HUES64 (cell line): ENCODE results near the gene SERPINB8. TPM values are rescaled to one million over a fixed set of nuclear protein-coding genes. Genes with fewer than 3 reads are reported as not detected.
A peak's percentile ranks its signal among the peaks of the same experiment; 100 is the strongest.
"Not testable (repeated sequence)": the region's sequence is repeated elsewhere in the genome, so short reads cannot be mapped to it uniquely, and the experiment has no call there.

ENCODE experiments used
- H3K27ac ChIP-seq: 2 replicates; pipeline ENCODE4 v1.7.0; 2013; ENCODE audit warnings: low read depth, low read length, inconsistent platforms
- H3K27me3 ChIP-seq: 2 replicates; pipeline ENCODE4 v1.6.1; 2013; ENCODE audit warnings: mild to moderate bottlenecking, low read length; ENCODE audit not compliant: insufficient read depth
- H3K36me3 ChIP-seq: 2 replicates; pipeline ENCODE4 v1.6.1; 2013; ENCODE audit warnings: mild to moderate bottlenecking, low read length; ENCODE audit not compliant: insufficient read depth
- H3K4me1 ChIP-seq: 2 replicates; pipeline ENCODE4 v1.6.1; 2013; ENCODE audit warnings: mild to moderate bottlenecking, low read length, moderate library complexity; ENCODE audit not compliant: insufficient read depth
- H3K4me3 ChIP-seq: 2 replicates; pipeline ENCODE4 v1.5.1; 2013; ENCODE audit warnings: mild to moderate bottlenecking, low read length, moderate library complexity
- H3K9ac ChIP-seq: 2 replicates; pipeline ENCODE4 v1.6.1; 2013; ENCODE audit warnings: mild to moderate bottlenecking, low read depth, low read length
- H3K9me3 ChIP-seq: 2 replicates; pipeline ENCODE4 v1.6.1; 2013; ENCODE audit warnings: low read depth, low read length; ENCODE audit not compliant: insufficient read depth
- WGBS: fragments of 150-250, 120-280 bp; methylation state at CpG from one replicate; pipeline ENCODE4 v1.1.7; 2013; ENCODE audit warnings: missing lambda C conversion rate; 5-methylcytosine and 5-hydroxymethylcytosine counted together
- polyA plus RNA-seq, 2 experiments: library from polyadenylated mRNA; stranded (reverse); fragments of 50-300 nt; gene quantifications; one replicate each; pipeline ENCODE4 v1.2.3, GENCODE V29; 2013

Gene SERPINB8, protein sequence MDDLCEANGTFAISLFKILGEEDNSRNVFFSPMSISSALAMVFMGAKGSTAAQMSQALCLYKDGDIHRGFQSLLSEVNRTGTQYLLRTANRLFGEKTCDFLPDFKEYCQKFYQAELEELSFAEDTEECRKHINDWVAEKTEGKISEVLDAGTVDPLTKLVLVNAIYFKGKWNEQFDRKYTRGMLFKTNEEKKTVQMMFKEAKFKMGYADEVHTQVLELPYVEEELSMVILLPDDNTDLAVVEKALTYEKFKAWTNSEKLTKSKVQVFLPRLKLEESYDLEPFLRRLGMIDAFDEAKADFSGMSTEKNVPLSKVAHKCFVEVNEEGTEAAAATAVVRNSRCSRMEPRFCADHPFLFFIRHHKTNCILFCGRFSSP
- polyA plus RNA-seq (2013, experiment 1 of 2) = 1.5 TPM
- polyA plus RNA-seq (2013, experiment 2 of 2) = 1.1 TPM

DNA sequence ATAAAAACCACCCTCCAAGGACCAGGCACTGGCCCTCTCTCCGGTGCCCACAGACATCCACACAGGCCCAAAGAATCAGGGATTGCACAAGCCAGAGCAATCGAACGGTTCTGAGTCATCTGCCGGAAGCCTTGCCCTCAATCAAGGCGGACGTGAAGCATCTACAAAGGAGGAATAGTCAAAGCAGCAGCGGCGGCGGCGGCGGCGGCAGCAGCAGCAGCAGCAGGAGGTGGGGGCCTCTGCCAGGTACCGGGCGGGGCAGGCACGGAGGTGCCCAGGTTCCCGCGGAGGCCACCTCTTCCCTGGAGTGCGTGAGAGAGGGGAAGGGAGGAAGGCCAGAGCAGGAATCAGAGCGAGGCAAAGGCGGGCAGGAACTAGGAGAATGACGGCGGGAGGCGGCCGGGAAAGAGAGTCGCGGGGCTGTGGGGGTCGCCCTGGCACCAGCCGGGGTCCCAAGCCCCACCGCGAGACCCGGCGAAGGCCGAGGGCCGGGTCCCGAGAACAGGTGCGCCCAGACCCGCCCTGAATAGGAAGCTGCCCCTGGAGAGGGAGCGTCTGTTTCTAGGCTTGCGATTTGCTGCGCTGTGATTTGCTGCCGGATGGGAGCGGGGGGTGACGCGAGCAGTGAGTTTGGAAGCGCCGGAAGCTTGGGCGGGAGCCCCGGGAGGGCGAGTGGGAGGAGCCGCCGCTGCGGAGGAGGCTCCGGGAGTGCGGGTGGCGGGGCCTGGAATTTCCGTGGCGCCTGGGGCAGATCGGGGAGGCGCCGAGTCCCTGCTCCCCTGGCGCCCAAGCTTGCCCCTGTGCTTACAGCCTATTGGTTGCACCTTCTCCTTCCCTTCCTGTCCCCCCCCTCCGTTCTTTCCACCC lies at the start of gene SERPINB8:
Gene SERPINB8 (plus strand): TSS at position 140 of the 867 bp plus-strand sequence. CDS start 8,228 bp downstream, outside the sequence.
- peaks cover 61% of the 10 kb centered on the region for H3K27me3 ChIP-seq
- H3K9ac ChIP-seq = peak within 1 kb of the TSS; percentile 85
- under 1% methylated on average over 62 of the region's 62 CpGs for WGBS
- peaks cover 14% of the 10 kb centered on the region; the same call in 1 of the 2 replicates for H3K4me1 ChIP-seq
- H3K9me3 ChIP-seq = no peaks in the 10 kb centered on the region
- H3K36me3 ChIP-seq = no peaks in the 10 kb centered on the region
- H3K4me3 ChIP-seq = peak within 1 kb of the TSS; percentile 74
- peak within 1 kb of the TSS; percentile 90 for H3K27ac ChIP-seq

DNA sequence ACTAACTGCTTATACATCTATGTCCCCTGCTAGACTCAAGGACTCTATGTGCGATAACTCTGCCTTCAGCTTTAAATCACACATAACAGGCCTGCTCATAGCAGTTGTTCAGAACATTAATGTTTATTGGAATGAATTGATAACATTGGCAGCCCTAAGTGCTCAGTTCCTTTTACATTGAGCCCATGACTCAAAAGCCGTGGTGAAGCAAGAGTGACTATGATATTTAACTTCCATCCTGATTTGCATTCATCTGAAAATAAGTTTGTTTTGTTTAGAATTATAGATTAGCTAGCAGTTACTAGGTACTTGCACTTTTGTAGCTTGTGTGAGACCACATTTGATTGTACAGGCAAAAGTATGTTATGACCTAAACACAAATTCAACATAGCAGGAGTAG lies 47.8 kb upstream of the SERPINB8 start:
- H3K27ac ChIP-seq = no peak overlapping the region
- WGBS = 96% methylated on average over 2 of the region's 2 CpGs

DNA sequence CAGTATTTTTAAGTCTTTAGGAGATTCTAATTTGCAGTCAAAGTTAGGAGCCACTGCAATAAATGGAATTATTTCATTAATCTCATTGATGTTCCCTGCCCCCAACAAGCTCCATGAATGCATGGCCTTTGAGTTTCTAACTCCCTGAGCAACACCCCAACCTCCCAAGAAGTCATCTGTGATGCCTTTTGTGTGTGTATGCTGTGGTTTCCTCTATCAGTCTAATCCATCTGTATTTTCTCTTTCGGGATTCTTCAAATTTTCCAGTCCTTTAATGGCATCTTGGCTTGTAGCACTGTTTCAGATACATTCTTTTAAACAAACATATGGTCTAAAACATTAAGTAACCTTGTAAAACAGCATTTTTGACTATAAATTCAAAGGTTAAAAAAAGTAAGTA lies 45.3 kb upstream of the SERPINB8 start:
- WGBS = 100% methylated on average over 1 of the region's 1 CpG
- no peaks in the 10 kb centered on the region for H3K9me3 ChIP-seq

More for the DNA sequence above, 47.8 kb upstream of the SERPINB8 start:
- H3K9ac ChIP-seq = no peak overlapping the region
- no peaks in the 10 kb centered on the region for H3K4me1 ChIP-seq
- no peaks in the 10 kb centered on the region for H3K27me3 ChIP-seq
- H3K9me3 ChIP-seq = no peaks in the 10 kb centered on the region
- H3K36me3 ChIP-seq = no peaks in the 10 kb centered on the region
- H3K4me3 ChIP-seq = no peak overlapping the region

DNA sequence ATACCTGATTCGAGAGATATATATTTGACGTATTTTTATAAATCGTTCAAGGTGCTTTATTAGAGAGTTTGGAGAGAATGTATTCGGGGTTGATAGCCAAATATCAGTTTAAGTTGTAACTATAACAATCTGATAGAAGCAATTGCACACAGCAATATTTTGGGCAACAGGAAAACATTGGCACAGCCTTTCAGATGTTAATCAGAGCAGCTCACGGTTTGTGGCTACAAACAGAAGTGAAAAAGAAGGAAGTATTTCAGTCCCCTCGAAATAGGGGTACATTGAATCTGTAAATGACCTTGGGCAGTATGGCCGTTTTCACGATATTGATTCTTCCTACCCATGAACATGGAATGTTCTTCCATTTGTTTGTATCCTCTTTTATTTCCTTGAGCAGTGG lies 41.5 kb upstream of the SERPINB8 start:
- H3K9me3 ChIP-seq = no peaks in the 10 kb centered on the region
- 92% methylated on average over 7 of the region's 8 CpGs for WGBS
- no peak overlapping the region for H3K4me3 ChIP-seq
- H3K27ac ChIP-seq = no peak overlapping the region
- no peaks in the 10 kb centered on the region for H3K36me3 ChIP-seq
- no peak overlapping the region for H3K9ac ChIP-seq
- peaks cover 4% of the 10 kb centered on the region; the same call in 1 of the 2 replicates for H3K27me3 ChIP-seq
- H3K4me1 ChIP-seq = no peaks in the 10 kb centered on the region

More for the DNA sequence above, 45.3 kb upstream of the SERPINB8 start:
- H3K27me3 ChIP-seq = no peaks in the 10 kb centered on the region
- no peaks in the 10 kb centered on the region for H3K36me3 ChIP-seq
- H3K27ac ChIP-seq = no peak overlapping the region
- H3K4me1 ChIP-seq = no peaks in the 10 kb centered on the region
- no peak overlapping the region for H3K9ac ChIP-seq
- H3K4me3 ChIP-seq = no peak overlapping the region

DNA sequence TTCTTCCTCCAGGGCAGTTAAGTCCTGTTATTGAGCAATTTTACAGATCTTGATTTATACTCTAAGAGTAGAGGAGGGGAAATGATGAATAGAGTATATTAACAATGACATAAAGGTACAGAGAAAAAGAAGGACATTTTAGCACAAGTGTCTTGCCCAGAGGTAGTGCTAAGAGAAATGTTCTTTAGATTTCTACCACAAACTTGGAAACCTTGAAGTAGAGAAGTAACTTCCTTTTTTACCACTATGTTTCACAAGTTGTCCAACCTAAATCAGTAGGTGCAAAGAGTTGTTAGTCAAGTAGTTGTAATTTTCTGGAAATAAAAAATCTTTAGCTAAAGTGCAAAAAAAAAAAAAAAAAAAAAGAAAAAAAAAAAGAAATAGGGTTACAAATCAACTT lies 40.5 kb upstream of the SERPINB8 start:
- H3K36me3 ChIP-seq, H3K9ac ChIP-seq, H3K9me3 ChIP-seq, H3K4me3 ChIP-seq, H3K27me3 ChIP-seq, H3K27ac ChIP-seq, H3K4me1 ChIP-seq: not testable (repeated sequence)

DNA sequence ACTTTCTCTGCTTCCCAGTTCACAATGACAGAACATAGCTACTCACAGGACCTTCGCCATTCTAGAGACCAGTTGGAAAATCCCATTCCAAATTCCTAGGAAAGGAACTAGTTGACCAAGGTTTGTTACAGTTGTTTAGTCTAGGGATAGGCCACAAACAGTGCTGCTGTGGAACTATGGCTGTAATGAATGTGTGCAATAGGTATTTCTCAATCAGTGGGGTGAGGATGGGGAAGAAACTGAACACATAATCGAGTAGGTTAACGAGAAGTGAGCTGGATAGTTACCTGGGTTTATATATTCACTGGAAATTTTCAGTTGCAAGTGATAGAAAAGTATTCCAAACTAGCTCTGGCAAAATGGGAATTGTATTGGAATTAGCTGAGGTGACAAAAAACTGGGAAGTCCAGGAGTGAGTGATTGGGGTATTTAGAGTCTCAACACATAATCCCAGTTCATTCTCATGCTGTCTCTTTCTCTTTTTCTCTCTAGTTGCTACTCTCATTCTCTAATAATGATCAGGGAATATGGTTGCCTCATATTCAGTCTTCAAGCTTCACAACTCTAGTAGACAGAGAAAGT lies 39.0 kb upstream of the SERPINB8 start:
- Histone ChIP-seq H3K36me3 (no peaks in the 10 kb centered on the region), H3K27me3 (peaks cover 19% of the 10 kb centered on the region), H3K4me1 (no peaks in the 10 kb centered on the region), H3K9ac (no peak overlapping the region), H3K4me3 (no peak overlapping the region), H3K27ac (no peak overlapping the region), H3K9me3 (no peaks in the 10 kb centered on the region)
- 93% methylated on average over 3 of the region's 3 CpGs for WGBS

DNA sequence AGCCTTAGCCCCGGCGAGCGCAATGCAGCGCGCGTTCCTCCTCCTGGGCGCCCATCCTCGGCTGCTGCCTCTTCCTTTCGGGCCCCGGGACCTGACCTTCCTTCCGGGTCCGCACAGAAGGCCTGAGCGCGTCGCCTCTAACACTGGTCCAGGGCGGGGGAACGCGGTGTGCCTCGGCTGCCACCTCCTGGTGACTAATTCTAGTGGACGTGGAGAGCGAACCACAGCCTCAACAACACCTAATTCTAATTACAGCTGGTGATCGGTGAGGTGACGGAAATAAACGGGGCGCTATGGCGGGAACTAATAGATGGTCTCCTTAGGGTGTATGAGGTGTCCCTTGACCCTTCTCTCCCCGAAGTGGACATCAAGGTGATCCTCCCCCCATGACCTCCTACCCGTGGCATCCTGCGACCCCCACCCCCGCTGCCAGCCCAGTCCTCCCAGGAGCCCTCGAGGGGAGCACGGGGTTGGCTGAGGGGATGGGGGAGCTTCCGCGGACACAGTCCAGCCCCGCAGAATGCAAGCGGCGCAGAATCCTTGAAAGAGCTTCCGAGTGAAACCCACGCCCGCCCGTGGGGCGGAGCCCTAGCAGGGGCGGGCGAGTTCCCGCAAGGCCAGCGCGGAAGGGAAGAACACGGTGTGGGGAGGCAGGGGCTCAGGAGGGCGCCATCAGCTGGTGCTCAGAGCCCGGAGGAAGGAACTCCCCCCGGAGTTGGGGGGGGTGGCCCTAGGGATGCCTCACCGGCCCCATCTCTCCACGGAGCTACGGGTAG lies 33.5 kb upstream of the SERPINB8 start:
- no peak overlapping the region; the same call in 1 of the 2 replicates for H3K9ac ChIP-seq
- no peaks in the 10 kb centered on the region for H3K4me1 ChIP-seq
- H3K27me3 ChIP-seq = peaks cover 46% of the 10 kb centered on the region
- no peaks in the 10 kb centered on the region for H3K9me3 ChIP-seq
- peak overlapping the region; percentile 65 for H3K4me3 ChIP-seq
- no peak overlapping the region for H3K27ac ChIP-seq
- WGBS = 5% methylated on average over 46 of the region's 54 CpGs
- H3K36me3 ChIP-seq = no peaks in the 10 kb centered on the region

DNA sequence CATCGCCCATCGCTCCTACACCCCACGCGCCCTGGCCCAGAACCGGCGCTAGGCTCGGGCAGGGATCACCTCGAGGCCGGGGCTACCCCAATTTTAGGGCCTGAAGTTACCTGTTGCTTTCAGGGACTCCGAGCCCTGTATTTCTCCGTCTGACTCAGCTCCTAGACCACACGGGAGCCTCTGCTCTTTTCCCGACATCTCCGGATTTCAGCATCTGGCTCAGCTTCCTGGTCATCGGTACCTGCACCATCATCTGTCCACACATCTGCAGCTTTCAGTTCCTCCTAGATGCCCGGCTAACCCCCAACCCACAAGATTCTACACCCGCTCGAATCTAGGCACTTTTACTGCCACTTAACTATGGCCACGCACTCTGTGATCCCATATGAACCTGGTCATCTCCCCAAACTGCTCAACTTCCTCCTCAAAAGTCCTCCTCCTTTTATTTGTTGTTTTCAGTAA lies 32.9 kb upstream of the SERPINB8 start:
- H3K9ac ChIP-seq = no peak overlapping the region
- 57% methylated on average over 19 of the region's 19 CpGs for WGBS
- H3K4me1 ChIP-seq = no peaks in the 10 kb centered on the region
- H3K4me3 ChIP-seq = peak overlapping the region; percentile 65
- H3K9me3 ChIP-seq = no peaks in the 10 kb centered on the region
- peaks cover 46% of the 10 kb centered on the region for H3K27me3 ChIP-seq
- no peak overlapping the region for H3K27ac ChIP-seq
- no peaks in the 10 kb centered on the region for H3K36me3 ChIP-seq

DNA sequence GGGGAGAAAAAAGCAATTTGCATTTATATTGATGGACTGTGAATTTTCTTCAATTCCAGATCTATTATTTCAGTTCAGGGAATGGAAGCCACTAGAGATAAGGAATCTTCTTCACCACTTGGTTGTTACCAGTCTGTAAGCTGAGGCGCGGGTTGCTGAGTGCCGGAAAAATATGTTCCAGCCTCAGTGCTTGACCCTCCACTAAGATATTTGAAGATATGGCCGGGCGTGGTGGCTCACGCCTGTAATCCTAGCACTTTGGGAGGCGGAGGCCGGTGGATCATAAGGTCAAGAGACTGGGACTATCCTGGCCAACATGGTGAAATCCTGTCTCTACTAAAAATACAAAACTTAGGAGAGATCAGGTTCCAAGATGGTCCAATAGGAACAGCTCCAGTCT lies 29.9 kb upstream of the SERPINB8 start:
- H3K36me3 ChIP-seq = no peaks in the 10 kb centered on the region
- H3K4me3 ChIP-seq = no peak overlapping the region
- peaks cover 35% of the 10 kb centered on the region for H3K27me3 ChIP-seq
- H3K27ac ChIP-seq = no peak overlapping the region
- no peaks in the 10 kb centered on the region for H3K9me3 ChIP-seq
- H3K9ac ChIP-seq = no peak overlapping the region
- 94% methylated on average over 8 of the region's 8 CpGs for WGBS
- H3K4me1 ChIP-seq = no peaks in the 10 kb centered on the region

DNA sequence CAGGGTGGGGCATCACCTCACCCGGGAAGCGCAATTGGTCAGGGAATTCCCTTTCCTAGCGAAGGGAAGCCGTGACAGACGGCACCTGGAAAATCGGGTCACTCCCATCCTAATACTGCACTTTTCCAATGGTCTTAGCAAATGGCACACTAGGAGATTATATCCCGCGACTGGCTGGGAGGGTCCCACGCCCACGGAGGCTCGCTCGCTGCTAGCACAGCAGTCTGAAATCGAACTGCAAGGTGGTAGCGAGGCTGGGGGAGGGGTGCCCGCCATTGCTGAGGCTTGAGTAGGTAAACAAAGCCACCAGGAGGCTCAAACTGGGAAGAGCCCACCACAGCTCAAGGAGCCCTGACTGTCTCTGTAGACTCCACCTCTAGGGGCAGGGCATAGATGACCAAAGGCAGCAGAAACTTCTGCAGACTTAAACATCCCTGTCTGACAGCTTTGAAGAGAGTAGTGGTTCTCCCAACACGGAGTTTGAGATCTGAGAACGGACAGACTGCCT lies 29.3 kb upstream of the SERPINB8 start:
- not testable (repeated sequence) for H3K36me3 ChIP-seq, H3K27ac ChIP-seq, H3K9me3 ChIP-seq, H3K4me1 ChIP-seq, H3K4me3 ChIP-seq, H3K9ac ChIP-seq
- 86% methylated on average over 17 of the region's 17 CpGs for WGBS
- H3K27me3 ChIP-seq = peaks cover 29% of the 10 kb centered on the region
